Measurements from ENCODE around the gene SSX2IP. TPM values are rescaled to one million over a fixed set of nuclear protein-coding genes. Genes with fewer than 3 reads are reported as not detected.
A peak's percentile ranks its signal among the peaks of the same experiment; 100 is the strongest.

SSX2IP gene
- total and polyA plus RNA-seq, 9 of the 15 experiments (the other 6 are each of a cell fraction or from before 2014, with no cell fraction given) = 20.6 to 96.7 (median 61.7) TPM

DNA sequence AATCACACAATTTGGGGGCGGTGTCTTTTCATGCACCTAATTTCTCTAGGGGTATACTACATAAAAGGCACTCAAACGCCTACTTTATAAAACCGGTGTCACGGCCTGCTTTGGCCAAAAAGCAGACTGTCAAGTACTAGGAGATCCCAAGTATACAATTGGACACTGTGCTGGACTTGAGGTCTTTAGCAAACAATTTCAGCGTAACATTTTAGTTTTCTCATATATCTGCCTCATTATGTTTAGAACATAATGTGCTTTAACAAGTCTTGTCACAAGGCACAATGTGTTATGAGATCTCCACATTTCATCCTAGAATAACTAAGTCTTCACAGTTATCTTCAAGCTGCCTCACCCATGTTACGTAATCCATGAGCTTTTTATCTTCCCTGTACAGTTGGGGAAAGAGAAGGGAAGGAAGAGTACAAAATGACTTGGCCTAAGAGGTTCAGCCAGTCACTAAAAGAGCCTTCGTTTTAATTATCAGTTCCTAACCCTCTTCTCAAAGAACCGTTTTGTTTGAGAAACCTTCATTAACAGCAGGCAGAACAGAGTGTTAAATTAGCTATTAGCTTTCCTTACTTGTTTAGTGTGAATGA, 1.7 kb downstream of the SSX2IP start (continued):
- no peak for TF ChIP-seq KLF10 (CRISPR knock-in tag; IDR thresholded peaks at IDR 0.05)
- no peak for TF ChIP-seq ILK (tag; IDR thresholded peaks at IDR 0.05; ENCODE audit: borderline replicate concordance, low read depth)
- TF ChIP-seq SRF (CRISPR knock-in tag; IDR thresholded peaks at IDR 0.05) = no peak
- TF ChIP-seq E2F4 (CRISPR knock-in tag; IDR thresholded peaks at IDR 0.05; ENCODE audit: low read depth) = no peak
- no peak; the same call in 1 of the 2 replicates for TF ChIP-seq MAFG (tag; conservative IDR thresholded peaks at IDR 0.05)
- no peak for TF ChIP-seq ETS2 (tag; IDR thresholded peaks at IDR 0.05; ENCODE audit: borderline replicate concordance, poor library complexity, severe bottlenecking)
- no peak for TF ChIP-seq NCOA4 (IDR thresholded peaks at IDR 0.05; ENCODE audit: partially characterized antibody)
- TF ChIP-seq GTF3C2 (IDR thresholded peaks at IDR 0.05; ENCODE audit: borderline replicate concordance, extremely low read depth, insufficient read length) = no peak
- TF ChIP-seq ZNF717 (CRISPR knock-in tag; IDR thresholded peaks at IDR 0.05) = no peak
- no peak for TF ChIP-seq RBM17 (IDR thresholded peaks at IDR 0.05; ENCODE audit: borderline replicate concordance, low read depth, low read length)
- TF ChIP-seq ZNF165 (CRISPR knock-in tag; IDR thresholded peaks at IDR 0.05; ENCODE audit: borderline replicate concordance) = no peak
- TF ChIP-seq SIN3A (IDR thresholded peaks at IDR 0.05; ENCODE audit: borderline replicate concordance in 2 of 2, control insufficient read depth in 1 of 2, low read depth in 2 of 2, low read length in 2 of 2) = no peak; a peak in 1 of 4 replicates
- no peak for TF ChIP-seq ZKSCAN8 (CRISPR knock-in tag; IDR thresholded peaks at IDR 0.05)
- no peak for TF ChIP-seq ZC3H4 (CRISPR knock-in tag; IDR thresholded peaks at IDR 0.05; ENCODE audit: borderline replicate concordance)
- TF ChIP-seq ZFP1 (CRISPR knock-in tag; IDR thresholded peaks at IDR 0.05) = no peak
- peak; percentile 94 for TF ChIP-seq ATF7 (IDR thresholded peaks at IDR 0.05)
- TF ChIP-seq CAMTA2 (CRISPR knock-in tag; conservative IDR thresholded peaks at IDR 0.05) = no peak
- TF ChIP-seq HNRNPK (IDR thresholded peaks at IDR 0.05; ENCODE audit: low read depth, low read length, poor library complexity, severe bottlenecking) = no peak
- no peak for TF ChIP-seq THAP7 (CRISPR knock-in tag; IDR thresholded peaks at IDR 0.05)
- TF ChIP-seq, protein P1, sequence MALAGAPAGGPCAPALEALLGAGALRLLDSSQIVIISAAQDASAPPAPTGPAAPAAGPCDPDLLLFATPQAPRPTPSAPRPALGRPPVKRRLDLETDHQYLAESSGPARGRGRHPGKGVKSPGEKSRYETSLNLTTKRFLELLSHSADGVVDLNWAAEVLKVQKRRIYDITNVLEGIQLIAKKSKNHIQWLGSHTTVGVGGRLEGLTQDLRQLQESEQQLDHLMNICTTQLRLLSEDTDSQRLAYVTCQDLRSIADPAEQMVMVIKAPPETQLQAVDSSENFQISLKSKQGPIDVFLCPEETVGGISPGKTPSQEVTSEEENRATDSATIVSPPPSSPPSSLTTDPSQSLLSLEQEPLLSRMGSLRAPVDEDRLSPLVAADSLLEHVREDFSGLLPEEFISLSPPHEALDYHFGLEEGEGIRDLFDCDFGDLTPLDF (CRISPR knock-in tag; IDR thresholded peaks at IDR 0.05) = no peak
- TF ChIP-seq SMARCA4 (IDR thresholded peaks at IDR 0.05) = peak; percentile 97
- no peak for TF ChIP-seq IRF2 (CRISPR knock-in tag; IDR thresholded peaks at IDR 0.05)
- TF ChIP-seq HNRNPLL (IDR thresholded peaks at IDR 0.05; ENCODE audit: low read depth, low read length, poor library complexity, severe bottlenecking) = no peak

Measured in K562 (cell line).